ENCODE results near the gene ERCC6. TPM values are rescaled to one million over a fixed set of nuclear protein-coding genes. Genes with fewer than 3 reads are reported as not detected.

Gene ERCC6
- total RNA-seq: 46.0 and 47.1 TPM in 2 replicates

GRCh38 chr10:49538381-49539319 is at the start of gene ERCC6:
ERCC6 (minus strand) TSS chr10:49539121.

Other genes starting within 250 kb of the ERCC6 start
- gene C10orf71, start 240.0 kb downstream of the ERCC6 start, total RNA-seq: under 0.01 TPM in 1 of 2 replicates, not detected in the other
- gene DRGX, start 143.0 kb downstream of the ERCC6 start, total RNA-seq: not detected in 2 replicates
- under 0.01 TPM in 1 of 2 replicates, not detected in the other for gene SLC18A3, start 71.2 kb upstream of the ERCC6 start, total RNA-seq
- gene CHAT, start 74.9 kb upstream of the ERCC6 start, total RNA-seq: not detected in 2 replicates
- not detected in 2 replicates for gene C10orf53, start 140.5 kb upstream of the ERCC6 start, total RNA-seq
- 0.19 and 0.99 TPM in 2 replicates for gene OGDHL, start 223.2 kb upstream of the ERCC6 start, total RNA-seq

All from endothelial cell of coronary artery (primary cell).